ENCODE results near the gene SNAPC3.

DNA sequence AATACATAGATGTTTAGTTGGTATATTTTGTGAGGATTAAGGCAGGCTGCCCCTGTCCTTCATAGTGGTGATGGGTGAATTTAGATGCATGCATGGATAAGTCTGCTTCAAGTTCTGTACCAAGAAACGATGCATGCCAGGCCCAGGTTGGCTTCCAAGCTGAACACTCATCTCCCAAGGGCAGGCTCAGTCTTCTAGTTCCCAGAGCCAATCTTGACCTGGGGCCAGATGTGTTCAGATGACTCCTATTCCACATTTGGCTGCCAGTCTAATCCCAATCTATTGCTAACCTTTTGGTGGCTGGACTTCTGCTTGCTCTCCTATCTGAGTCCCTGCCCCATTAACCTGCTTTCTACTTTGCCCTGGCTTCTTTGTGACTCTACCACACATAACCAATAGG lies 18.5 kb upstream of the SNAPC3 start:
- TF ChIP-seq, protein P1, sequence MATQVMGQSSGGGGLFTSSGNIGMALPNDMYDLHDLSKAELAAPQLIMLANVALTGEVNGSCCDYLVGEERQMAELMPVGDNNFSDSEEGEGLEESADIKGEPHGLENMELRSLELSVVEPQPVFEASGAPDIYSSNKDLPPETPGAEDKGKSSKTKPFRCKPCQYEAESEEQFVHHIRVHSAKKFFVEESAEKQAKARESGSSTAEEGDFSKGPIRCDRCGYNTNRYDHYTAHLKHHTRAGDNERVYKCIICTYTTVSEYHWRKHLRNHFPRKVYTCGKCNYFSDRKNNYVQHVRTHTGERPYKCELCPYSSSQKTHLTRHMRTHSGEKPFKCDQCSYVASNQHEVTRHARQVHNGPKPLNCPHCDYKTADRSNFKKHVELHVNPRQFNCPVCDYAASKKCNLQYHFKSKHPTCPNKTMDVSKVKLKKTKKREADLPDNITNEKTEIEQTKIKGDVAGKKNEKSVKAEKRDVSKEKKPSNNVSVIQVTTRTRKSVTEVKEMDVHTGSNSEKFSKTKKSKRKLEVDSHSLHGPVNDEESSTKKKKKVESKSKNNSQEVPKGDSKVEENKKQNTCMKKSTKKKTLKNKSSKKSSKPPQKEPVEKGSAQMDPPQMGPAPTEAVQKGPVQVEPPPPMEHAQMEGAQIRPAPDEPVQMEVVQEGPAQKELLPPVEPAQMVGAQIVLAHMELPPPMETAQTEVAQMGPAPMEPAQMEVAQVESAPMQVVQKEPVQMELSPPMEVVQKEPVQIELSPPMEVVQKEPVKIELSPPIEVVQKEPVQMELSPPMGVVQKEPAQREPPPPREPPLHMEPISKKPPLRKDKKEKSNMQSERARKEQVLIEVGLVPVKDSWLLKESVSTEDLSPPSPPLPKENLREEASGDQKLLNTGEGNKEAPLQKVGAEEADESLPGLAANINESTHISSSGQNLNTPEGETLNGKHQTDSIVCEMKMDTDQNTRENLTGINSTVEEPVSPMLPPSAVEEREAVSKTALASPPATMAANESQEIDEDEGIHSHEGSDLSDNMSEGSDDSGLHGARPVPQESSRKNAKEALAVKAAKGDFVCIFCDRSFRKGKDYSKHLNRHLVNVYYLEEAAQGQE (IDR thresholded peaks at IDR 0.05; ENCODE audit: low read depth): no peak
- TF ChIP-seq EP300 (IDR thresholded peaks at IDR 0.05; ENCODE audit: borderline replicate concordance): no peak
- TF ChIP-seq CREB1 (IDR thresholded peaks at IDR 0.05; ENCODE audit: low read depth): no peak
- TF ChIP-seq FOXM1 (IDR thresholded peaks at IDR 0.05; ENCODE audit: borderline replicate concordance, low read depth): no peak
- TF ChIP-seq TAF1 (IDR thresholded peaks at IDR 0.05; ENCODE audit: low read depth): no peak
- no peak for TF ChIP-seq YY1 (IDR thresholded peaks at IDR 0.05; ENCODE audit: low read depth)
- TF ChIP-seq ZBTB7A (IDR thresholded peaks at IDR 0.05; ENCODE audit: low read depth): no peak

Measured in Ishikawa (cell line).